Lower leg skin (tissue), 4 donors: ENCODE results near the gene MAPKAPK2. TPM values are rescaled to one million over a fixed set of nuclear protein-coding genes. Genes with fewer than 3 reads are reported as not detected.

Experiments
- DNase-seq, 2 donors: peaks; one replicate each; pipeline ENCODE4 v3.0.0-alpha.2; 2019; ENCODE audit warnings: low spot score in 2 of 2
- H3K4me3 ChIP-seq: fragments of 200-600 bp; sonication (generic); 2 replicates; pipeline ENCODE4 v1.5.1; 2017; ENCODE audit warnings: mild to moderate bottlenecking, low read depth; ENCODE audit not compliant: poor library complexity, severe bottlenecking
- POLR2A ChIP-seq, 2 donors: fragments of 450-650 bp; IDR thresholded peaks; one replicate each; pipeline ENCODE4 v1.6.1; 2016 to 2017; ENCODE audit warnings: antibody characterized with exemption in 2 of 2, mild to moderate bottlenecking in 1 of 2, moderate library complexity in 1 of 2
- WGBS, 2 donors: methylation state at CpG; one replicate each; pipeline ENCODE4 v1.1.5; 2018; 5-methylcytosine and 5-hydroxymethylcytosine counted together
- intact Hi-C: fragments of 100-400 bp; cut with DNase I; formaldehyde crosslinking; loops from one replicate; pipeline ENCODE4 v1.15.0; 2023; ENCODE audit warnings: low total_unique reads
- total RNA-seq, 4 donors: library from RNA; depleted of rRNA; stranded (reverse); fragments of >200 nt; gene quantifications; one replicate each; pipeline ENCODE4 v1.1.0, GENCODE V29; 2016
- TF ChIP-seq, protein P1 (sequence below), 3 donors: fragments of 450-650 bp; IDR thresholded peaks; one replicate each; pipeline ENCODE4 v1.5.1; 2016; ENCODE audit warnings: antibody characterized with exemption in 3 of 3, mild to moderate bottlenecking in 3 of 3, moderate library complexity in 2 of 3

Gene MAPKAPK2
- total RNA-seq, 4 donors from 2014 or later, result 40.0 to 62.4 (median 52.4) TPM

DNA sequence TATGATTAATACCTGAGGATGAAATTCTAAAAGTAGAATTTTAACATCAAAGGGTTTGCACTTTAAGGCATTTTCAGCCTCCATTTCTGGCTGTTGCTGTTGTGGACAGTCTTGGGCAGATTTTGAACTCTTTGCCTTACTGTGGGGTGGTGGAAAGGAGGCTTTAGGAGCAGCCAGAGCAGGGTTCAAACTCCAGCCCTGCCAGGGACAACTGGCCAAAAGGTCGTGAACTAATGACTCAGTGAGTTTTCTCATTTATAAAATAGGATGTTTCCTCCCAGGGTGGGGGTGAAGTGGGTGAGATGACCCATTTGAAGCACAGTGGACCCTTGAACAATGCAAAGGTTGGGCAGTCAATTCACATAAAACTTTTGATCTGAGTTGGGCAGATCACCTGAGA is 36.7 kb downstream of the MAPKAPK2 start:
- H3K4me3 ChIP-seq, result no peak overlapping the region
- WGBS, 2 donors, result 81 to 84% methylated on average over 1 of the region's 1 CpG
- no peak for TF ChIP-seq POLR2A (IDR thresholded peaks at IDR 0.05)
- TF ChIP-seq, protein P1, sequence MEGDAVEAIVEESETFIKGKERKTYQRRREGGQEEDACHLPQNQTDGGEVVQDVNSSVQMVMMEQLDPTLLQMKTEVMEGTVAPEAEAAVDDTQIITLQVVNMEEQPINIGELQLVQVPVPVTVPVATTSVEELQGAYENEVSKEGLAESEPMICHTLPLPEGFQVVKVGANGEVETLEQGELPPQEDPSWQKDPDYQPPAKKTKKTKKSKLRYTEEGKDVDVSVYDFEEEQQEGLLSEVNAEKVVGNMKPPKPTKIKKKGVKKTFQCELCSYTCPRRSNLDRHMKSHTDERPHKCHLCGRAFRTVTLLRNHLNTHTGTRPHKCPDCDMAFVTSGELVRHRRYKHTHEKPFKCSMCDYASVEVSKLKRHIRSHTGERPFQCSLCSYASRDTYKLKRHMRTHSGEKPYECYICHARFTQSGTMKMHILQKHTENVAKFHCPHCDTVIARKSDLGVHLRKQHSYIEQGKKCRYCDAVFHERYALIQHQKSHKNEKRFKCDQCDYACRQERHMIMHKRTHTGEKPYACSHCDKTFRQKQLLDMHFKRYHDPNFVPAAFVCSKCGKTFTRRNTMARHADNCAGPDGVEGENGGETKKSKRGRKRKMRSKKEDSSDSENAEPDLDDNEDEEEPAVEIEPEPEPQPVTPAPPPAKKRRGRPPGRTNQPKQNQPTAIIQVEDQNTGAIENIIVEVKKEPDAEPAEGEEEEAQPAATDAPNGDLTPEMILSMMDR (IDR thresholded peaks at IDR 0.05), result no peak
- DNase-seq, result no peak
- intact Hi-C loops, result loop anchor here (10.0 kb wide), 1 partner anchor 193 kb away; no protein-coding TSS in a partner anchor

DNA sequence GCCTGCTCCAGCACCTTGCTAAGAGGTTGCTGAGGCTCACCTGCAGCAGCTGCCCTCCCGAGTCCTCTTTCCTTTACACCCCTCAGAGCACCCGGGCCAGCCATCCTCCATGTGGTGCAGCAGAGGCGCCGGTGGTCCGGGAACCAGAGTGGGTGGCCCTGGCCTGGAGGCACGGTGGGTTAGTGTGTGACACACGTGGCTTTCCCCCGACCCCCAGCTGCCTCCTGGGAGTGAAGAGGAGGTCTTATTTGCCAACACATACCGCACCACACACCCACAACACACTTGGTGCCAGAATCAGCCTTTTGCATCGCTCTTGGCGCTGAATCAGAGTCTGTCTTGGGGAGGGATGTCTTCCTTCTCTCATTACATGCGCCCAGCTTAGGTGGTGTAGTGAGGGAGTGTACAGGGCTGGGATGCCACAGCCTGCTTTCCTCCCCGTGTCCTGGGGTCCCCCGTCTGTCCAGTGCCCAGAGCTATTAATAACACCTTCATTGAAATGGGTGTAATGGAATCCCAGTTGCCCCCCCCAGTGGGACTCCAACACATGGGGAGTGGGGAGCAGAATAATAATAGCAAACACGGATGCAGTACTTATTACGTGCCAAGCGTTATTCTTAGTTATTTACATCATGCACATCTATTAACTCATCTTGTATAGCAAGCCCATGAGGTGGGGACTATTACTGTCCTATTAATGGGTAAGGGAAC is 38.2 kb downstream of the MAPKAPK2 start:
- TF ChIP-seq, protein P1 (IDR thresholded peaks at IDR 0.05), result no peak
- no peak for TF ChIP-seq POLR2A (IDR thresholded peaks at IDR 0.05)
- WGBS, 2 donors, result 69 to 70% methylated on average over 9 to 17 of the region's 17 CpGs
- intact Hi-C loops, result loop anchor here (1.0 to 10.0 kb wide), 2 partner anchors 21 to 192 kb away; no protein-coding TSS in a partner anchor
- no peak for DNase-seq
- H3K4me3 ChIP-seq, result no peak overlapping the region

DNA sequence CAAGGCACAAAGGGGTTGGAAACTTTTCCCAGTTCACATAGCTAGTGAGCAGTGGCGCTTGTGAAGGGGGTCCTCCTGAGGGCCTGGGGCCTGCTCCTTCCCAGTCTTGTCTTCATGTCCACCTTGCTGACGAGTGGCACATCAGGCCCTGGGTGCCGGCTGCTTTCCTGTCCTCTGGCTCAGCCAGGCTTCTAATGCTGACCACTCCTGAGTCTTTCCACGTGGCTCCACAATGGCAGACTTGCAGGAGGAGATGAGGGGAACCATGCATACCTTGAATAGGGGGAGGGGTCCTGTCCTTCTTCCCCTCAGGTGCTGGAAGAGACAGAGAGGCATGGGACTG is 38.7 kb downstream of the MAPKAPK2 start:
- intact Hi-C loops, result loop anchor here (10.0 kb wide), 1 partner anchor 191 kb away; no protein-coding TSS in a partner anchor
- no peak for DNase-seq

DNA sequence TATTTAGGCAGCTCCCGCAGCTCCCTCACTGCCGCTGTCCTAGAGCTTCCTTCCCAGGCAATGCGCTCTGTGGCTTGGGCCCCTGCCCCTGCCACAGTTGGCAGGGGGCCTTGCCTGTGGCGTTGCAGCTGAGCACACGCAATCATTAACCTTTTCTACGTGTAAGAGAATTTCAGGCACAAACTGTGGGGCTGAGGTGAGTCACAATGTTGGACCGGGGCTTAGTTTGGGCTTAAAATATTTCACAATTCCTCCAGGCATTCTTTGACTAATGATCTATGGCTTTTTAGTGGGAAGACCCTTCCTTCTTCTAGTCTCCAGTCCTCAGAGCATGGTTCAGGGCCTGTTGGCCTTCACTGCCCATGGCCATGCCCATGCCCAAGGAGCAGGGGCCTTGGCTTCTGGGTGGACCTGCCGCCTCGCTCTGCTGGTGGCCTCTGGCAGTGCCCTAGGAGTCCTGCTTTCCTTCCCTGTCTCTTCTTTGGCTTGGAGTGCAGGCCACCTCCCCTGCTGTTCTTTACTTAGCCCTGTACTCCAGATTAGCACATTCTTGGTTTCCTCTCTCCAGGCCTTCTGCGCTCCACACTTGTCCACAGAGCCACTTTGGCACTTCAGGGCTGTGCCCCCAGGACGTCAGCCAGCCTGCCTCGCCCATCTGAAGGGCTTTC is 39.2 kb downstream of the MAPKAPK2 start:
- intact Hi-C loops, result loop anchor here (10.0 kb wide), 1 partner anchor 191 kb away; no protein-coding TSS in a partner anchor
- 32 to 43% methylated on average over 12 of the region's 12 CpGs for WGBS, 2 donors
- no peak overlapping the region for H3K4me3 ChIP-seq
- no peak for TF ChIP-seq POLR2A (IDR thresholded peaks at IDR 0.05)
- TF ChIP-seq, protein P1 (IDR thresholded peaks at IDR 0.05), result no peak
- no peak for DNase-seq

More for the DNA sequence above, 38.7 kb downstream of the MAPKAPK2 start:
- H3K4me3 ChIP-seq, result no peak overlapping the region
- 68 to 76% methylated on average over 4 of the region's 4 CpGs for WGBS, 2 donors
- no peak for TF ChIP-seq POLR2A (IDR thresholded peaks at IDR 0.05)
- TF ChIP-seq, protein P1 (IDR thresholded peaks at IDR 0.05), result no peak

DNA sequence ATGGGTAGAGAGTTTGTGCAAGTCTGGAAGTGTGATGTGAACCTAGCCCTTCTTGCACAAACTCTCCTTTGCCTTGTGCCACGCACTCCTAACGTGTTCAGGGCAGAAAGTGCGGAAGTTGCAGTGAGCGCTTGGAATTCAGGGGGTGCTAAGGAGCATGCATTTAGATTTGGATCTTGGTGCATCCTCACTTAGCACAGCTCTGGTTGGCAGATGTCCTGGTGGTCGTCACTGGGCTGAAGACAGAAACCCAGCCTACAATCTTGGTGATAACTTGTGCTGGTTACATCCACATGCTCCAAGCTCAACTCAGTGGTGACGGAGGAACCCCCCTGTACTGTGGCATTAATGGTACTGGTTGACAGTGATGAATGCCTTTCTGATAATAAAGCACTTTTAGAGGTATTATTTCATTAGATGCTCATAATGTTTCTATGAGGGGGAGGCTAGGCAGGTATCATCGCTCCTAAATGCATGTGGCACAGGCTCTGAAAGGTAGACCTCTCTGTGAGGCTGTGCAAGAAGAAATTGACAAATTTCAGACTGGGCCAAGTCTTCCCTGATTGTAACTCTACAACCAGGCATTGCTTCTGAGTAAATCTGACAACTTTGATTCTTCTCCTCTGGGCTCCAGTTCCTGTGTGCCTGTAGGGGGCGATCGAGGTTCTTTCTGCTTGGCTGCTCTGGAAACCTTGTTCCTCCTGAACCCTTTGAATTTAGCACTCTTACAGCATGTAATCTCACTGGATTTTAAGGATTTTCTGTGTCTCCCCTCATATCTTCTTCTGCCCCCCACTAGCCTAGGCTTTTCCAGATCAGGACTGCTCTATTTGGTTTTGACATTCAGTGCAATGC is 40.6 kb downstream of the MAPKAPK2 start:
- WGBS, 2 donors, result 73 to 80% methylated on average over 9 of the region's 9 CpGs
- no peak overlapping the region for H3K4me3 ChIP-seq
- intact Hi-C loops, result loop anchor here (10.0 kb wide), 1 partner anchor 189 kb away; no protein-coding TSS in a partner anchor
- DNase-seq, result no peak
- no peak for TF ChIP-seq POLR2A (IDR thresholded peaks at IDR 0.05)
- TF ChIP-seq, protein P1 (IDR thresholded peaks at IDR 0.05), result no peak
